Measurements from ENCODE around the gene INSIG1. TPM values are rescaled to one million over a fixed set of nuclear protein-coding genes. Genes with fewer than 3 reads are reported as not detected.

INSIG1 gene
- total RNA-seq, 1 donor from 2014 or later: 25.1 TPM

DNA sequence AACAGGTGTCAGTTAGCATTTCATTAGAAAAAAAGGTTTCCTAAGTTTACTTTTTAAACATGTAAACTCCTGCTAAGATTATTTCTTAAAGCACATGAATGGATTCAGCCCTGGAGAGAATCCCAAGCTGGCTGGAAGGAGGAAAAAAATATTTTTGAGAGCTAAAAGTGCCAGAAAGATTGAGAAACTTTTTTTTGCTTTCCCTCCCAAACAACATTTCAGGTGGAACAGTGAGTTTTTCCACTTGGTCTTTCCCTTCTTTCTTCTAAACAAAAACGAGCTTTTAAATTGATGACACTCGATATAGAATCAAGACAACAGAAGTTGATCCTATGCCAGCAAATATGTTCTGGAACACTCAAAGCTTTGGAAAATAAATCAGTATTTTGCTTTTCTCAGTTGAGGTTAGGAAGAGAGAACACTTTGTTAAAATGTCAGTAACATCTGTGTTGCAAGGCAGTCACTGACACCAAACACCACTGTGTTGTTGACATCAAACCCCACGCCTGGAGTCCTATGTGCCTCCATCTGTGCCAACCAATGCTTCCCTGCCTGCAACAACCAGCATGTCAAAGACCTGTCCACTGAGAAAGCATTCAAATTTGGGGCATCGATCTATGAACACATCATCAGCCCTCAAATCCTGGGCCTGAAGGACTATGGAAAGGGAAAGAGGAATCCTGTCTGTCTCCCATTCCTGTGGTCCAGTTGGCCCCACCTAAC lies 22.9 kb upstream of the INSIG1 start:
- Histone ChIP-seq H3K4me1 (ENCODE audit: control insufficient read depth in 3 of 3, insufficient read depth in 3 of 3, low read length in 3 of 3) (no peaks in the 10 kb centered on the region), H3K9me3 (ENCODE audit: control insufficient read depth in 3 of 3, low read length in 3 of 3) (no peaks in the 10 kb centered on the region), H3K36me3 (ENCODE audit: control insufficient read depth in 3 of 3, insufficient read depth in 3 of 3, low read length in 3 of 3) (no peaks in the 10 kb centered on the region), H3K27ac (ENCODE audit: low read depth, low read length) (no peak overlapping the region), H3K27me3 (ENCODE audit: control insufficient read depth in 3 of 3, insufficient read depth in 3 of 3, low read length in 3 of 3) (peaks cover 3 to 9% (median 4%) of the 10 kb centered on the region in 3 donors), H3K4me3 (ENCODE audit: low read length in 3 of 3) (no peak overlapping the region), H3K9ac (ENCODE audit: low read depth in 1 of 3, low read length in 3 of 3) (no peak overlapping the region)

DNA sequence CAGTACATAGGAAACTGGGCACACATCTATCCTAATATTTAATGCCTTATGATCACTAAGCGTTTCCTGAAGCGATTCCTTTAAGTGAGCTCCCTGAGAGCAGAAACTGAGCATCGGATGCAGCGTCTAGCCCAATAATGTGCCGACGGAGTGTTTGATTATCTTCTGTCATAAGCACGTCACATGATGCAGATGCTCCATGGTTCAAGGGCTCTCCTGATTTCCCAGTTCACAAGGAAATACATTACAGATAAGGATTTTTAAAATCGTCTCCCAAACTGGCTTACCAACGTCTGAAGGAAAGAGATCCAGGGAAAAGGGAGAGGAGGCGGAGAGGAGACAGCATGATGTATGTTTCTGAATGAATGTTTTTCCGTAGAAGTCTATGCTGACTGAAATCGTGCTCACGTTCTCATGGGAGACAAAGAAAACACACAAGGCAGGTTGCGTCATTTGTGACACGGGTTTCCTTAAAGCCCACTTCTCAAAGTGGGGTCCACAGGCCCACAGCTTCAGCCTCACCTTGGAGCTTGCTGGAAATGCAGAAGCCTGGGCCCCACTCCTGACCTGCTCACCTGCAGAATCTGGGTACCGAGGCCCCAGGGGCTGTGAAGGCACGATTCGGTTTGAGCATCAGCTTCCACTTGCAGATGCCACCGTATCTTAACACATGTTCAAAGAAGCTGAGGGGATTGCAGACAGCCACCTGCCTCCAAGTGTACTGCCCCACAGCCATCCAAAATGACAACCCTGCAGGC lies 21.5 kb upstream of the INSIG1 start:
- Histone ChIP-seq H3K4me1 (ENCODE audit: control insufficient read depth in 3 of 3, insufficient read depth in 3 of 3, low read length in 3 of 3) (no peaks in the 10 kb centered on the region), H3K27ac (ENCODE audit: low read depth, low read length) (no peak overlapping the region), H3K4me3 (ENCODE audit: low read length in 3 of 3) (no peak overlapping the region), H3K9me3 (ENCODE audit: control insufficient read depth in 3 of 3, low read length in 3 of 3) (no peaks in the 10 kb centered on the region), H3K9ac (ENCODE audit: low read depth in 1 of 3, low read length in 3 of 3) (no peak overlapping the region), H3K27me3 (ENCODE audit: control insufficient read depth in 3 of 3, insufficient read depth in 3 of 3, low read length in 3 of 3) (peaks cover 0 to 13% (median 3%) of the 10 kb centered on the region in 3 donors), H3K36me3 (ENCODE audit: control insufficient read depth in 3 of 3, insufficient read depth in 3 of 3, low read length in 3 of 3) (no peaks in the 10 kb centered on the region)

GRCh38 chr7:155276800-155277375 lies 20.8 kb upstream of the INSIG1 start:
- no peak overlapping the region for H3K9ac ChIP-seq (ENCODE audit: low read depth in 1 of 3, low read length in 3 of 3)
- H3K4me1 ChIP-seq (ENCODE audit: control insufficient read depth in 3 of 3, insufficient read depth in 3 of 3, low read length in 3 of 3): no peaks in the 10 kb centered on the region
- peaks cover 3 to 13% (median 4%) of the 10 kb centered on the region in 3 donors for H3K27me3 ChIP-seq (ENCODE audit: control insufficient read depth in 3 of 3, insufficient read depth in 3 of 3, low read length in 3 of 3)
- no peaks in the 10 kb centered on the region for H3K9me3 ChIP-seq (ENCODE audit: control insufficient read depth in 3 of 3, low read length in 3 of 3)
- no peak overlapping the region for H3K27ac ChIP-seq (ENCODE audit: low read depth, low read length)
- H3K4me3 ChIP-seq (ENCODE audit: low read length in 3 of 3): no peak overlapping the region
- H3K36me3 ChIP-seq (ENCODE audit: control insufficient read depth in 3 of 3, insufficient read depth in 3 of 3, low read length in 3 of 3): no peaks in the 10 kb centered on the region

DNA sequence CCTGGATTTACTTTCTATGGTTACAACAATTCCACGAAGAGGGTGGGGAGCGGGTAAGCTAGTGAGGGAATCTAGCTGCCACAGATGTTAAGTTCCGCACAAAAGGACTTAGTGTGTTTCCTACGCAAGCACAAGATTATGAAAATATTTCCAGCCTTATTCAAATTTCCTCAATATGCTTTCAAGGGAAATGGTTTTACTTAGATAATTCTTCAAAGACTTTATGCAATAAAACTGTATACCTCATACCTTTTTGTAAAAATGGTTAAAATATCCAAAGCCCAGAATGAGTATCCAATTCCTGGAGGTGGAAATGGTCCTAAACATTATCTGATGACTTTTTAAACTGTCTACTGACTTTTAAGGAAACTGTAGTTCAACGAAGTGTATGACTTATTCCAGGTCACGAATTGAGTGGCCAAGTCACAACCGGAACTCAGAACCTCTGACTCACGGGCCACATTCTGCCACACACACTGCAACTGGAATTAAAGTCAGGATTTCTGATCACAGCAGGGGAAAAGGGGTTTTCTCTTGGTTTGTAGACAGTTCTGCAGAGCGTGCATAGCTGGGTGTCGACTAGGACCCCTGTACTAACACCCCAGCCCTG lies 20.2 kb upstream of the INSIG1 start:
- Histone ChIP-seq H3K4me1 (ENCODE audit: control insufficient read depth in 3 of 3, insufficient read depth in 3 of 3, low read length in 3 of 3) (no peaks in the 10 kb centered on the region), H3K27me3 (ENCODE audit: control insufficient read depth in 3 of 3, insufficient read depth in 3 of 3, low read length in 3 of 3) (peaks cover 3 to 13% (median 4%) of the 10 kb centered on the region in 3 donors), H3K36me3 (ENCODE audit: control insufficient read depth in 3 of 3, insufficient read depth in 3 of 3, low read length in 3 of 3) (no peaks in the 10 kb centered on the region), H3K4me3 (ENCODE audit: low read length in 3 of 3) (no peak overlapping the region), H3K27ac (ENCODE audit: low read depth, low read length) (no peak overlapping the region), H3K9ac (ENCODE audit: low read depth in 1 of 3, low read length in 3 of 3) (no peak overlapping the region), H3K9me3 (ENCODE audit: control insufficient read depth in 3 of 3, low read length in 3 of 3) (no peaks in the 10 kb centered on the region)

- H3K9ac ChIP-seq (ENCODE audit: low read depth in 1 of 3, low read length in 3 of 3): no peak overlapping the region
- H3K36me3 ChIP-seq (ENCODE audit: control insufficient read depth in 3 of 3, insufficient read depth in 3 of 3, low read length in 3 of 3): no peaks in the 10 kb centered on the region
- H3K9me3 ChIP-seq (ENCODE audit: control insufficient read depth in 3 of 3, low read length in 3 of 3): no peaks in the 10 kb centered on the region
- H3K4me3 ChIP-seq (ENCODE audit: low read length in 3 of 3): no peak overlapping the region
- no peak overlapping the region for H3K27ac ChIP-seq (ENCODE audit: low read depth, low read length)
- H3K4me1 ChIP-seq (ENCODE audit: control insufficient read depth in 3 of 3, insufficient read depth in 3 of 3, low read length in 3 of 3): no peaks in the 10 kb centered on the region
- peaks cover 3 to 13% (median 4%) of the 10 kb centered on the region in 3 donors for H3K27me3 ChIP-seq (ENCODE audit: control insufficient read depth in 3 of 3, insufficient read depth in 3 of 3, low read length in 3 of 3)
Observed at GRCh38 chr7:155278921-155279320, 18.8 kb upstream of the INSIG1 start.

DNA sequence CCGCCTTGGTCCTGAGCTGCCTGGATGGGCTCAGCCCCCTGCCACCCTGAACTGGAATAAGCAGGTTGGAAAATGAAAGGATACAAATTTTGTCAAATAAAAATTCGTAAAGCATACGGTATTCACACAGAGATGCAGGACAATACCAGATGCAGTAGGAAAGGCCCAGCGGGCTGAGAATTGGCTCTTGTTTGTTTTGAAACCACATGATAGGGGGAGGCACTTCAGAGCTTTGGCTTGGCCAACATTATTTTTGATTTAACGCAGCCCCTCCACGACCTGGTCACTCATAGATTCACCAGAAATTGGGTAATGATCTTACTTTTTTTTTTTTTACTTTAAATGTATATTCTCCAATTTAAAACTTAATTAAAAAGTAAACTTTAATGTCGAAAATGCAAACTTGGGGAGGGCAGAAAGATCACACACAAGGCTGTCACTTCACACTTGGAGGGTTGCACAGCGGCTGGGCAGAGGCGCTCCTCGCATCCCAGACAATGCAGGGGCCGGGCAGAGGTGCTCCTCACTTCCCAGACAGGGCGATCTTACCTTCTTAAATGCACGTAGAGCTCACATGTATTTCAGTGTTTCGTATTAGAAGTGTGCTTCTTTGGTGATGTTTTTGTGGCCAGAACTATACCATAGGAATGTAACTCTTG lies 17.8 kb upstream of the INSIG1 start:
- H3K4me3 ChIP-seq (ENCODE audit: low read length in 3 of 3): no peak overlapping the region
- no peak overlapping the region for H3K27ac ChIP-seq (ENCODE audit: low read depth, low read length)
- H3K9ac ChIP-seq (ENCODE audit: low read depth in 1 of 3, low read length in 3 of 3): no peak overlapping the region
- peaks cover 0 to 5% (median 0%) of the 10 kb centered on the region in 3 donors for H3K4me1 ChIP-seq (ENCODE audit: control insufficient read depth in 3 of 3, insufficient read depth in 3 of 3, low read length in 3 of 3)
- peaks cover 4 to 12% (median 5%) of the 10 kb centered on the region in 3 donors for H3K27me3 ChIP-seq (ENCODE audit: control insufficient read depth in 3 of 3, insufficient read depth in 3 of 3, low read length in 3 of 3)
- H3K36me3 ChIP-seq (ENCODE audit: control insufficient read depth in 3 of 3, insufficient read depth in 3 of 3, low read length in 3 of 3): no peaks in the 10 kb centered on the region
- no peaks in the 10 kb centered on the region for H3K9me3 ChIP-seq (ENCODE audit: control insufficient read depth in 3 of 3, low read length in 3 of 3)

GRCh38 chr7:155280446-155281397 lies 17.0 kb upstream of the INSIG1 start:
- Histone ChIP-seq H3K36me3 (ENCODE audit: control insufficient read depth in 3 of 3, insufficient read depth in 3 of 3, low read length in 3 of 3) (no peaks in the 10 kb centered on the region), H3K4me3 (ENCODE audit: low read length in 3 of 3) (no peak overlapping the region), H3K9ac (ENCODE audit: low read depth in 1 of 3, low read length in 3 of 3) (no peak overlapping the region), H3K9me3 (ENCODE audit: control insufficient read depth in 3 of 3, low read length in 3 of 3) (no peaks in the 10 kb centered on the region), H3K27me3 (ENCODE audit: control insufficient read depth in 3 of 3, insufficient read depth in 3 of 3, low read length in 3 of 3) (peaks cover 4 to 9% (median 7%) of the 10 kb centered on the region in 3 donors), H3K4me1 (ENCODE audit: control insufficient read depth in 3 of 3, insufficient read depth in 3 of 3, low read length in 3 of 3) (peaks cover 0 to 7% (median 0%) of the 10 kb centered on the region in 3 donors), H3K27ac (ENCODE audit: low read depth, low read length) (no peak overlapping the region)

- peaks cover 4 to 9% (median 7%) of the 10 kb centered on the region in 3 donors for H3K27me3 ChIP-seq (ENCODE audit: control insufficient read depth in 3 of 3, insufficient read depth in 3 of 3, low read length in 3 of 3)
- H3K4me3 ChIP-seq (ENCODE audit: low read length in 3 of 3): no peak overlapping the region
- no peaks in the 10 kb centered on the region for H3K36me3 ChIP-seq (ENCODE audit: control insufficient read depth in 3 of 3, insufficient read depth in 3 of 3, low read length in 3 of 3)
- no peaks in the 10 kb centered on the region for H3K9me3 ChIP-seq (ENCODE audit: control insufficient read depth in 3 of 3, low read length in 3 of 3)
- no peak overlapping the region for H3K27ac ChIP-seq (ENCODE audit: low read depth, low read length)
- H3K4me1 ChIP-seq (ENCODE audit: control insufficient read depth in 3 of 3, insufficient read depth in 3 of 3, low read length in 3 of 3): peaks cover 0 to 7% (median 0%) of the 10 kb centered on the region in 3 donors
- no peak overlapping the region for H3K9ac ChIP-seq (ENCODE audit: low read depth in 1 of 3, low read length in 3 of 3)
Observed at GRCh38 chr7:155281398-155281969, 16.2 kb upstream of the INSIG1 start.

All from skeletal muscle tissue (tissue), 4 donors.